ENCODE measurements around the gene ERI3. TPM values are rescaled to one million over a fixed set of nuclear protein-coding genes. Genes with fewer than 3 reads are reported as not detected.

The ERI3 gene
- total RNA-seq, 1 experiment from 2014 or later, result 74.2 TPM

DNA sequence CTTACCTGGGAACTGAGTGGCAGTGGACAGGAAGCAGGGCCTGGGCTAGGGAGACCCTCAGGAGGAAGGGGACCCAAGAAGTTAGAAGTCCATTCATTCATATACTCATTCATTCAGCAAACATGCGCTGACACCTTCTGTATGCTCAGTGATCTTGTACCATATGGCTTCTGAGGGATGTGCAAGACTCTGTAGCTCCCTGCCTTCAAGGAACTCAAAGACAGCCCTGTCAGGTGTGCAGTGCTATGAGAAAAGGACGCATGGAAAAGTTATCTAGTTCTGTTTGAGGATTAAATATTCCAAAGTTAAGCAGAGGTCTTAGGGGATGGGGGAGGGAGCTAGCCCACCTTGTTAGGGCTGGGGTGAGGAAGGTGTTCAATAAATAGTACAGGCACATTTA, 129.3 kb downstream of the ERI3 start:
- no peak overlapping the region for H2AFZ ChIP-seq (ENCODE audit: low read depth, low read length, poor library complexity, severe bottlenecking)
- no peaks in the 10 kb centered on the region for H3K9me2 ChIP-seq (ENCODE audit: insufficient read depth)
- DNase-seq (ENCODE audit: low read depth, low spot score) (no peak), ATAC-seq (no peak)
- ChIA-PET RAD21 (ENCODE audit: low non-redundant PET in 1 of 2, low total read pairs in 2 of 2, uncharacterized antibody in 2 of 2, unreplicated experiment in 2 of 2) (no interaction called here), POLR2A (no interaction called here), CTCF (no interaction called here)
- no peaks in the 10 kb centered on the region for H3K27me3 ChIP-seq (ENCODE audit: insufficient read depth, low read length)
- no peak overlapping the region for H3K4me3 ChIP-seq (replicated peaks in 1 of 2; ENCODE audit: low read depth in 1 of 2, low read length in 2 of 2)
- H4K20me1 ChIP-seq (ENCODE audit: insufficient read depth), result no peaks in the 10 kb centered on the region
- no peaks in the 10 kb centered on the region for H3K4me1 ChIP-seq (ENCODE audit: control insufficient read depth in 1 of 2, insufficient read depth in 2 of 2, low read length in 2 of 2)
- no peaks in the 10 kb centered on the region for H3K79me2 ChIP-seq (ENCODE audit: insufficient read depth, low read length)
- BruUV-seq (replicated peaks), result no TSS peak
- no peaks in the 10 kb centered on the region for H3K9me3 ChIP-seq (ENCODE audit: control insufficient read depth in 1 of 2, insufficient read depth in 1 of 2, low read depth in 1 of 2, low read length in 2 of 2)
- H3K9ac ChIP-seq (ENCODE audit: low read length), result no peak overlapping the region
- peaks cover 7 to 8% of the 10 kb centered on the region in 2 experiments; a peak in 2 of 4 replicates for H3K36me3 ChIP-seq (ENCODE audit: control insufficient read depth in 1 of 2, insufficient read depth in 2 of 2, low read length in 2 of 2)
- intact Hi-C loops (cut with micrococcal nuclease), result no loop called here
- H3K27ac ChIP-seq (ENCODE audit: low read depth, low read length), result no peak overlapping the region
- TF ChIP-seq JUND (IDR thresholded peaks at IDR 0.05) (no peak), ZFX (IDR thresholded peaks at IDR 0.05) (no peak), SRF (IDR thresholded peaks at IDR 0.05; ENCODE audit: low read depth) (no peak), EZH2 (IDR thresholded peaks at IDR 0.05) (no peak), CEBPB (IDR thresholded peaks at IDR 0.05; ENCODE audit: low read depth) (no peak), POLR2A (IDR thresholded peaks at IDR 0.05; ENCODE audit: borderline replicate concordance, extremely low read depth, insufficient read depth, insufficient read length) (no peak), ELF1 (IDR thresholded peaks at IDR 0.05; ENCODE audit: borderline replicate concordance, low read depth) (no peak)
- TF ChIP-seq, protein P1, sequence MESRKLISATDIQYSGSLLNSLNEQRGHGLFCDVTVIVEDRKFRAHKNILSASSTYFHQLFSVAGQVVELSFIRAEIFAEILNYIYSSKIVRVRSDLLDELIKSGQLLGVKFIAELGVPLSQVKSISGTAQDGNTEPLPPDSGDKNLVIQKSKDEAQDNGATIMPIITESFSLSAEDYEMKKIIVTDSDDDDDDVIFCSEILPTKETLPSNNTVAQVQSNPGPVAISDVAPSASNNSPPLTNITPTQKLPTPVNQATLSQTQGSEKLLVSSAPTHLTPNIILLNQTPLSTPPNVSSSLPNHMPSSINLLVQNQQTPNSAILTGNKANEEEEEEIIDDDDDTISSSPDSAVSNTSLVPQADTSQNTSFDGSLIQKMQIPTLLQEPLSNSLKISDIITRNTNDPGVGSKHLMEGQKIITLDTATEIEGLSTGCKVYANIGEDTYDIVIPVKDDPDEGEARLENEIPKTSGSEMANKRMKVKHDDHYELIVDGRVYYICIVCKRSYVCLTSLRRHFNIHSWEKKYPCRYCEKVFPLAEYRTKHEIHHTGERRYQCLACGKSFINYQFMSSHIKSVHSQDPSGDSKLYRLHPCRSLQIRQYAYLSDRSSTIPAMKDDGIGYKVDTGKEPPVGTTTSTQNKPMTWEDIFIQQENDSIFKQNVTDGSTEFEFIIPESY (IDR thresholded peaks at IDR 0.05; ENCODE audit: extremely low read depth, insufficient replicate concordance, low read length), result no peak
- TF ChIP-seq, protein P2, sequence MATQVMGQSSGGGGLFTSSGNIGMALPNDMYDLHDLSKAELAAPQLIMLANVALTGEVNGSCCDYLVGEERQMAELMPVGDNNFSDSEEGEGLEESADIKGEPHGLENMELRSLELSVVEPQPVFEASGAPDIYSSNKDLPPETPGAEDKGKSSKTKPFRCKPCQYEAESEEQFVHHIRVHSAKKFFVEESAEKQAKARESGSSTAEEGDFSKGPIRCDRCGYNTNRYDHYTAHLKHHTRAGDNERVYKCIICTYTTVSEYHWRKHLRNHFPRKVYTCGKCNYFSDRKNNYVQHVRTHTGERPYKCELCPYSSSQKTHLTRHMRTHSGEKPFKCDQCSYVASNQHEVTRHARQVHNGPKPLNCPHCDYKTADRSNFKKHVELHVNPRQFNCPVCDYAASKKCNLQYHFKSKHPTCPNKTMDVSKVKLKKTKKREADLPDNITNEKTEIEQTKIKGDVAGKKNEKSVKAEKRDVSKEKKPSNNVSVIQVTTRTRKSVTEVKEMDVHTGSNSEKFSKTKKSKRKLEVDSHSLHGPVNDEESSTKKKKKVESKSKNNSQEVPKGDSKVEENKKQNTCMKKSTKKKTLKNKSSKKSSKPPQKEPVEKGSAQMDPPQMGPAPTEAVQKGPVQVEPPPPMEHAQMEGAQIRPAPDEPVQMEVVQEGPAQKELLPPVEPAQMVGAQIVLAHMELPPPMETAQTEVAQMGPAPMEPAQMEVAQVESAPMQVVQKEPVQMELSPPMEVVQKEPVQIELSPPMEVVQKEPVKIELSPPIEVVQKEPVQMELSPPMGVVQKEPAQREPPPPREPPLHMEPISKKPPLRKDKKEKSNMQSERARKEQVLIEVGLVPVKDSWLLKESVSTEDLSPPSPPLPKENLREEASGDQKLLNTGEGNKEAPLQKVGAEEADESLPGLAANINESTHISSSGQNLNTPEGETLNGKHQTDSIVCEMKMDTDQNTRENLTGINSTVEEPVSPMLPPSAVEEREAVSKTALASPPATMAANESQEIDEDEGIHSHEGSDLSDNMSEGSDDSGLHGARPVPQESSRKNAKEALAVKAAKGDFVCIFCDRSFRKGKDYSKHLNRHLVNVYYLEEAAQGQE (IDR thresholded peaks at IDR 0.05; ENCODE audit: low read depth), result no peak
- no peak overlapping the region for H3K4me2 ChIP-seq (ENCODE audit: low read length)

Data from HCT116 (cell line).